SW 1271 (cell line): ENCODE data around the gene SLCO2B1.

Source experiments
- DNase-seq, 2 experiments: peaks; one replicate each; lab custom pipeline; 2025; lab: John Stamatoyannopoulos, UW

SLCO2B1 gene

GRCh38 chr11:75248924-75249256 is 98.0 kb downstream of the SLCO2B1 start:
- no peak for DNase-seq

GRCh38 chr11:75249704-75250103 is 98.8 kb downstream of the SLCO2B1 start:
- DNase-seq, result no peak

- no peak for DNase-seq
Observed at GRCh38 chr11:75254326-75254725, 103.4 kb downstream of the SLCO2B1 start.
